A549 (cell line): ENCODE data around the gene HBS1L. TPM values are rescaled to one million over a fixed set of nuclear protein-coding genes. Genes with fewer than 3 reads are reported as not detected.

Experiments
- ATAC-seq, 2 experiments: fragments of 200-7000 bp in 1 of 2; fragments of >200 bp in 1 of 2; cut with Nextera tagmentation in 1 of 2; cut with Tn5 transposase in 1 of 2; 3 replicates each; pipeline versions ENCODE4 v1.8.0 to v1.9.1; 2018 to 2020; ENCODE audit warnings: mild to moderate bottlenecking in 1 of 2, moderate library complexity in 1 of 2
- CTCF ChIA-PET: fragments of 300-600 bp; sonication (Branson Sonifier 250); formaldehyde crosslinking; extraction: SDS; loops from one replicate; lab custom pipeline; 2021; ENCODE audit warnings: antibody characterized with exemption, inconsistent platforms; lab: Yijun Ruan, JAX
- POLR2A ChIA-PET: fragments of 350-600 bp; formaldehyde crosslinking; extraction: SDS; loops from one replicate; lab custom pipeline; 2021; ENCODE audit warnings: antibody characterized with exemption, inconsistent platforms; lab: Yijun Ruan, JAX
- DNase-seq, 2 experiments: peaks; one replicate each; pipeline versions ENCODE4 v3.0.0 to v3.0.0-alpha.2; 2011 to 2016; ENCODE audit warnings: low read depth in 1 of 2, low spot score in 1 of 2
- FAIRE-seq: peaks from 2 replicates; lab custom pipeline; 2011; peaks lifted over from hg19 to GRCh38; lab: Jason Lieb, UNC
- H3K27ac ChIP-seq, 2 experiments: fragments of >200 bp; sonication (Bioruptor Twin); formaldehyde crosslinking; 3 replicates each; pipeline ENCODE4 v1.5.1; 2016 to 2017
- H3K4me1 ChIP-seq: fragments of >200 bp; sonication (Bioruptor Twin); formaldehyde crosslinking; 3 replicates; pipeline ENCODE4 v1.6.1; 2016
- H3K4me2 ChIP-seq: fragments of >200 bp; sonication (Bioruptor Twin); formaldehyde crosslinking; 3 replicates; pipeline ENCODE4 v1.6.1; 2016
- H3K4me3 ChIP-seq: fragments of >200 bp; sonication (Bioruptor Twin); formaldehyde crosslinking; 3 replicates; pipeline ENCODE4 v1.5.1; 2016
- H3K9me3 ChIP-seq: fragments of >200 bp; sonication (Bioruptor Twin); formaldehyde crosslinking; 3 replicates; pipeline ENCODE4 v1.6.1; 2016
- CBX8 ChIP-seq: fragments of 200-600 bp; sonication (generic); IDR thresholded peaks from 2 replicates; pipeline ENCODE4 v1.6.1; 2016
- CHD2 ChIP-seq: fragments of 150-350 bp; IDR thresholded peaks from 2 replicates; pipeline ENCODE4 v1.6.1; 2014; ENCODE audit warnings: low read length; ENCODE audit not compliant: partially characterized antibody
- FOSB ChIP-seq: fragments of 250-450 bp; sonication (Bioruptor Pico); IDR thresholded peaks from 2 replicates; pipeline ENCODE4 v1.5.0; 2020; ENCODE audit warnings: mild to moderate bottlenecking, moderate library complexity
- FOSL2 ChIP-seq, 2 experiments: fragments of 450-650 bp in 1 of 2; fragments of >200 bp in 1 of 2; sonication (Bioruptor Twin) in 1 of 2; formaldehyde crosslinking; IDR thresholded peaks; 2 replicates each; pipeline versions ENCODE4 v1.5.0 to v1.6.1; 2016 to 2020; ENCODE audit warnings: mild to moderate bottlenecking in 1 of 2, moderate library complexity in 1 of 2
- HDAC2 ChIP-seq: fragments of 200-600 bp; sonication (generic); IDR thresholded peaks from 2 replicates; pipeline ENCODE4 v1.6.1; 2016
- NFE2L2 ChIP-seq: fragments of 150-350 bp; conservative IDR thresholded peaks from 2 replicates; pipeline ENCODE4 v1.6.1; 2014; ENCODE audit warnings: low read length
- NR3C1 ChIP-seq: fragments of >200 bp; sonication (Bioruptor Twin); formaldehyde crosslinking; IDR thresholded peaks from 3 replicates; pipeline ENCODE4 v1.6.1; 2017
- RAD21 ChIP-seq, 2 experiments: fragments of >200 bp in 1 of 2; sonication (Bioruptor Twin) in 1 of 2; formaldehyde crosslinking in 1 of 2; IDR thresholded peaks in 1 of 2; conservative IDR thresholded peaks in 1 of 2; 2 replicates in 1 of 2; 3 replicates in 1 of 2; pipeline ENCODE4 v1.6.1; 2012 to 2018; ENCODE audit warnings: inconsistent platforms in 1 of 2
- RARB ChIP-seq: fragments of 250-450 bp; sonication (Bioruptor Pico); IDR thresholded peaks from 2 replicates; pipeline ENCODE4 v1.8.0; 2021; ENCODE audit warnings: mild to moderate bottlenecking, moderate library complexity
- RNF2 ChIP-seq: fragments of 200-600 bp; sonication (generic); IDR thresholded peaks from 2 replicates; pipeline ENCODE4 v1.6.1; 2016; ENCODE audit warnings: low read depth, mild to moderate bottlenecking, antibody characterized with exemption, moderate library complexity, borderline replicate concordance
- SMC3 ChIP-seq: fragments of >200 bp; sonication (Bioruptor Twin); formaldehyde crosslinking; IDR thresholded peaks from 3 replicates; pipeline ENCODE4 v1.6.1; 2018; ENCODE audit warnings: inconsistent platforms
- TFCP2L1 ChIP-seq: fragments of 250-450 bp; sonication (Bioruptor Pico); IDR thresholded peaks from 2 replicates; pipeline ENCODE4 v1.5.0; 2021; ENCODE audit warnings: mild to moderate bottlenecking
- TP53 ChIP-seq: fragments of 250-450 bp; sonication (Bioruptor Pico); IDR thresholded peaks from 2 replicates; pipeline ENCODE4 v1.5.0; 2021; ENCODE audit warnings: mild to moderate bottlenecking, moderate library complexity
- WGBS: methylation state at CpG from one replicate; pipeline ENCODE4 v1.1.6; 2017; ENCODE audit errors: missing lambda C conversion rate; 5-methylcytosine and 5-hydroxymethylcytosine counted together
- polyA plus RNA-seq, 4 experiments: library from polyadenylated mRNA; depleted of rRNA in 3 of 4; stranded (reverse); fragments of >200 nt; fragmentation: RNase III in 1 of 4; extraction: RNeasy Plus Mini Kit Qiagen cat#74134 plus additional on column Dnase treatment in 1 of 4; gene quantifications; 2 replicates in 3 of 4; 3 replicates in 1 of 4; pipeline ENCODE4 v1.2.3, GENCODE V29; 2011 to 2017
- TF ChIP-seq, protein P1 (sequence below): IDR thresholded peaks from 2 replicates; pipeline ENCODE4 v1.6.1; 2012; ENCODE audit warnings: low read depth, borderline replicate concordance
- TF ChIP-seq, protein P2 (sequence below): IDR thresholded peaks from 2 replicates; pipeline ENCODE4 v1.6.1; 2012
- TF ChIP-seq, protein P3 (sequence below): IDR thresholded peaks from 2 replicates; pipeline ENCODE4 v1.6.1; 2012
- TF ChIP-seq, protein P4 (sequence below): fragments of >200 bp; sonication (Bioruptor Twin); formaldehyde crosslinking; IDR thresholded peaks from 2 replicates; pipeline ENCODE4 v1.6.1; 2016
- TF ChIP-seq, protein P5 (sequence below): fragments of 200-600 bp; sonication (generic); IDR thresholded peaks from 2 replicates; pipeline ENCODE4 v1.6.1; 2016; ENCODE audit warnings: antibody characterized with exemption, mild to moderate bottlenecking, moderate library complexity

The HBS1L gene
- polyA plus RNA-seq, 2 of the 4 experiments (the other 2 are of a cell fraction): 41.5 to 61.7 TPM

DNA sequence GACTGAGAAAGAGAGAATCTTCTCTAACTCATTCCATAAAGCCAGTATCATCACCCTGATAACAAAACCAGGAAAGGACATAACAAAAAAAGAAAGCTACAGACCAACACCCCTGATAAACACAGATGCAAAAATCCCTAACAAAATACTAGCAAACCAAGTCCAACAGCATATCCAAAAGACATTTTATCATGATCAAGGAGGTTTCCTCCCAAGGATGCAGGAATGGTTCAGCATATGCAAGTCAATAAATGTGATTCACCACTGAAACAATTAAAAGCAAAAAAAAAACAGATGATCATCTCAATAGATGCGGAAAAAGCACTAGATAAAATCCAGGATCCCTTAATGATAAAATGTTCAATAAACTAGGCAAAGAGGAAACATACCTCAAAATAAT is 80.3 kb downstream of the HBS1L start:
- FAIRE-seq (no peak), ATAC-seq (no peak), DNase-seq (no peak)
- ChIA-PET CTCF (no interaction called here), POLR2A (no interaction called here)
- TF ChIP-seq CBX8: no peak
- TF ChIP-seq TP53: no peak
- no peak for TF ChIP-seq NR3C1
- TF ChIP-seq, protein P1, sequence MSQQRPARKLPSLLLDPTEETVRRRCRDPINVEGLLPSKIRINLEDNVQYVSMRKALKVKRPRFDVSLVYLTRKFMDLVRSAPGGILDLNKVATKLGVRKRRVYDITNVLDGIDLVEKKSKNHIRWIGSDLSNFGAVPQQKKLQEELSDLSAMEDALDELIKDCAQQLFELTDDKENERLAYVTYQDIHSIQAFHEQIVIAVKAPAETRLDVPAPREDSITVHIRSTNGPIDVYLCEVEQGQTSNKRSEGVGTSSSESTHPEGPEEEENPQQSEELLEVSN: no peak
- TF ChIP-seq FOSL2 (IDR thresholded peaks at IDR 0.05): no peak
- no peak for TF ChIP-seq FOSL2 (CRISPR knock-in tag; IDR thresholded peaks at IDR 0.05)
- TF ChIP-seq, protein P2, sequence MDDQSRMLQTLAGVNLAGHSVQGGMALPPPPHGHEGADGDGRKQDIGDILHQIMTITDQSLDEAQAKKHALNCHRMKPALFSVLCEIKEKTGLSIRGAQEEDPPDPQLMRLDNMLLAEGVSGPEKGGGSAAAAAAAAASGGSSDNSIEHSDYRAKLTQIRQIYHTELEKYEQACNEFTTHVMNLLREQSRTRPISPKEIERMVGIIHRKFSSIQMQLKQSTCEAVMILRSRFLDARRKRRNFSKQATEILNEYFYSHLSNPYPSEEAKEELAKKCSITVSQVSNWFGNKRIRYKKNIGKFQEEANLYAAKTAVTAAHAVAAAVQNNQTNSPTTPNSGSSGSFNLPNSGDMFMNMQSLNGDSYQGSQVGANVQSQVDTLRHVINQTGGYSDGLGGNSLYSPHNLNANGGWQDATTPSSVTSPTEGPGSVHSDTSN: no peak
- Histone ChIP-seq H3K27ac (no peak overlapping the region), H3K9me3 (no peaks in the 10 kb centered on the region), H3K4me3 (no peak overlapping the region), H3K4me1 (no peaks in the 10 kb centered on the region), H3K4me2 (no peak overlapping the region)
- 96% methylated on average over 1 of the region's 1 CpG for WGBS

DNA sequence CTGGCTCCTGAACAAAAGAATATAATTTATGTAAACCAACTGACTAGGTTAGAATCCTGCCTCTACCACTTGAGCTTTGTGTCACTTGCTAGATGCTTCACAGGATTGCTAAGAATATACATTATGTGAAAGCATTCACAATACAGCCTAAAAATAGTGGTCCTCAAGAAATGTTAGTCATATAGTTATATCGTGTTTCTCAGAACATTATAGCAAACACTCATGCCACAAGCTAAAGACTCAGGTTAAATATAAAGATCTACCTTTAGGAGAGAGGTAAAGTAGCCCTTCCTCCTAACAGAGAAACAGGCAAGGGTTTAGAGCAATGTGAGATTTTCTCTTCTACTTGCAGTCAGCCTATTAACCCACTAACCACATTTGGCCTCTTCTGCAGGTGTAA is 86.9 kb downstream of the HBS1L start:
- H3K9me3 ChIP-seq: no peaks in the 10 kb centered on the region
- POLR2A ChIA-PET: no interaction called here
- no peak overlapping the region for H3K4me3 ChIP-seq
- no peak for DNase-seq
- WGBS: 100% methylated on average over 1 of the region's 1 CpG
- ATAC-seq: no peak
- no peak overlapping the region for H3K4me2 ChIP-seq
- TF ChIP-seq, protein P3, sequence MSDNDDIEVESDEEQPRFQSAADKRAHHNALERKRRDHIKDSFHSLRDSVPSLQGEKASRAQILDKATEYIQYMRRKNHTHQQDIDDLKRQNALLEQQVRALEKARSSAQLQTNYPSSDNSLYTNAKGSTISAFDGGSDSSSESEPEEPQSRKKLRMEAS: no peak
- TF ChIP-seq, protein P4, sequence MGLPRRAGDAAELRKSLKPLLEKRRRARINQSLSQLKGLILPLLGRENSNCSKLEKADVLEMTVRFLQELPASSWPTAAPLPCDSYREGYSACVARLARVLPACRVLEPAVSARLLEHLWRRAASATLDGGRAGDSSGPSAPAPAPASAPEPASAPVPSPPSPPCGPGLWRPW: no peak
- no peak for TF ChIP-seq NFE2L2
- no peak for TF ChIP-seq SMC3
- no peak for TF ChIP-seq RAD21 (conservative IDR thresholded peaks at IDR 0.05 in 1 of 2, IDR thresholded peaks at IDR 0.05 in 1 of 2)
- TF ChIP-seq, protein P5, sequence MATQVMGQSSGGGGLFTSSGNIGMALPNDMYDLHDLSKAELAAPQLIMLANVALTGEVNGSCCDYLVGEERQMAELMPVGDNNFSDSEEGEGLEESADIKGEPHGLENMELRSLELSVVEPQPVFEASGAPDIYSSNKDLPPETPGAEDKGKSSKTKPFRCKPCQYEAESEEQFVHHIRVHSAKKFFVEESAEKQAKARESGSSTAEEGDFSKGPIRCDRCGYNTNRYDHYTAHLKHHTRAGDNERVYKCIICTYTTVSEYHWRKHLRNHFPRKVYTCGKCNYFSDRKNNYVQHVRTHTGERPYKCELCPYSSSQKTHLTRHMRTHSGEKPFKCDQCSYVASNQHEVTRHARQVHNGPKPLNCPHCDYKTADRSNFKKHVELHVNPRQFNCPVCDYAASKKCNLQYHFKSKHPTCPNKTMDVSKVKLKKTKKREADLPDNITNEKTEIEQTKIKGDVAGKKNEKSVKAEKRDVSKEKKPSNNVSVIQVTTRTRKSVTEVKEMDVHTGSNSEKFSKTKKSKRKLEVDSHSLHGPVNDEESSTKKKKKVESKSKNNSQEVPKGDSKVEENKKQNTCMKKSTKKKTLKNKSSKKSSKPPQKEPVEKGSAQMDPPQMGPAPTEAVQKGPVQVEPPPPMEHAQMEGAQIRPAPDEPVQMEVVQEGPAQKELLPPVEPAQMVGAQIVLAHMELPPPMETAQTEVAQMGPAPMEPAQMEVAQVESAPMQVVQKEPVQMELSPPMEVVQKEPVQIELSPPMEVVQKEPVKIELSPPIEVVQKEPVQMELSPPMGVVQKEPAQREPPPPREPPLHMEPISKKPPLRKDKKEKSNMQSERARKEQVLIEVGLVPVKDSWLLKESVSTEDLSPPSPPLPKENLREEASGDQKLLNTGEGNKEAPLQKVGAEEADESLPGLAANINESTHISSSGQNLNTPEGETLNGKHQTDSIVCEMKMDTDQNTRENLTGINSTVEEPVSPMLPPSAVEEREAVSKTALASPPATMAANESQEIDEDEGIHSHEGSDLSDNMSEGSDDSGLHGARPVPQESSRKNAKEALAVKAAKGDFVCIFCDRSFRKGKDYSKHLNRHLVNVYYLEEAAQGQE: no peak
- TF ChIP-seq RARB (CRISPR knock-in tag): no peak
- TF ChIP-seq TFCP2L1 (CRISPR knock-in tag): no peak
- no peak for TF ChIP-seq HDAC2
- TF ChIP-seq FOSL2 (IDR thresholded peaks at IDR 0.05): no peak
- TF ChIP-seq FOSL2 (CRISPR knock-in tag; IDR thresholded peaks at IDR 0.05): no peak
- TF ChIP-seq, protein P1: no peak
- no peak for TF ChIP-seq NR3C1
- TF ChIP-seq CHD2: no peak
- no peak for TF ChIP-seq RNF2
- no peak for TF ChIP-seq FOSB
- H3K4me1 ChIP-seq: no peaks in the 10 kb centered on the region
- FAIRE-seq: no peak
- H3K27ac ChIP-seq: no peak overlapping the region
- CTCF ChIA-PET: interaction anchor here (0.9 kb wide), 1 partner anchor 32 kb away, joined by 3 read pairs; no protein-coding TSS in a partner anchor
